Ishikawa (cell line): Measurements from ENCODE around the gene ADGRG6.

Experiments
- CEBPB ChIP-seq: IDR thresholded peaks from 2 replicates; pipeline ENCODE4 v1.6.1; 2012
- CREB1 ChIP-seq: IDR thresholded peaks from 2 replicates; pipeline ENCODE4 v1.6.1; 2012; ENCODE audit warnings: low read depth
- EGR1 ChIP-seq: IDR thresholded peaks from 2 replicates; pipeline ENCODE4 v1.6.1; 2012
- EP300 ChIP-seq: IDR thresholded peaks from 2 replicates; pipeline ENCODE4 v1.6.1; 2012; ENCODE audit warnings: borderline replicate concordance
- FOXM1 ChIP-seq: IDR thresholded peaks from 2 replicates; pipeline ENCODE4 v1.6.1; 2012; ENCODE audit warnings: low read depth, borderline replicate concordance
- NFIC ChIP-seq: IDR thresholded peaks from 2 replicates; pipeline ENCODE4 v1.6.1; 2012
- RAD21 ChIP-seq: IDR thresholded peaks from 2 replicates; pipeline ENCODE4 v1.6.1; 2012; ENCODE audit warnings: low read depth
- TAF1 ChIP-seq: IDR thresholded peaks from 2 replicates; pipeline ENCODE4 v1.6.1; 2012; ENCODE audit warnings: low read depth, mild to moderate bottlenecking
- TCF12 ChIP-seq: IDR thresholded peaks from 2 replicates; pipeline ENCODE4 v1.6.1; 2012; ENCODE audit warnings: low read depth
- TEAD4 ChIP-seq: IDR thresholded peaks from 2 replicates; pipeline ENCODE4 v1.6.1; 2012
- YY1 ChIP-seq: IDR thresholded peaks from 2 replicates; pipeline ENCODE4 v1.6.1; 2012; ENCODE audit warnings: low read depth
- ZBTB7A ChIP-seq: IDR thresholded peaks from 2 replicates; pipeline ENCODE4 v1.6.1; 2012; ENCODE audit warnings: low read depth
- TF ChIP-seq, protein P1 (sequence below): IDR thresholded peaks from 2 replicates; pipeline ENCODE4 v1.6.1; 2012
- TF ChIP-seq, protein P2 (sequence below): IDR thresholded peaks from 2 replicates; pipeline ENCODE4 v1.6.1; 2012
- TF ChIP-seq, protein P3 (sequence below): IDR thresholded peaks from 2 replicates; pipeline ENCODE4 v1.6.1; 2012; ENCODE audit warnings: low read depth, mild to moderate bottlenecking

The ADGRG6 gene

DNA sequence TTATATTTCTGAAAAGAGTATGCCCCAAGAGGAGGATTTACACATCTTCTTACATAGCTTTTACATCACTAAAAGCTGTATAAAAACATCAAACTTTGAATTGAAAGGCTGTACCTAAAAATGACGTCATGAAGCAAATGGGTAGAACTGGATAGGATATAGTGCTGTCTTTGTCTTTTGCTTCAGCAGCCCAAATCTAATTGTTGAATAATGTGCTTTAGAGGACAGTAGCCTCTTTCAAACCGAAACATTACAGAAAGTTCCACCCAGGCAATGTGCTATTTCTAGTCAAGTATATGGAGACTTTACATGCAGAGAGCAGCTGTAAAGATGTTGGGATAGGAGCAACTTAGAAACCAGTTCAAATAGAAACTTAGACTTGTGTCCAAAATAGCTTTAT lies 51.9 kb downstream of the ADGRG6 start:
- no peak for TF ChIP-seq NFIC
- TF ChIP-seq, protein P1, sequence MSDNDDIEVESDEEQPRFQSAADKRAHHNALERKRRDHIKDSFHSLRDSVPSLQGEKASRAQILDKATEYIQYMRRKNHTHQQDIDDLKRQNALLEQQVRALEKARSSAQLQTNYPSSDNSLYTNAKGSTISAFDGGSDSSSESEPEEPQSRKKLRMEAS = no peak
- TF ChIP-seq, protein P2, sequence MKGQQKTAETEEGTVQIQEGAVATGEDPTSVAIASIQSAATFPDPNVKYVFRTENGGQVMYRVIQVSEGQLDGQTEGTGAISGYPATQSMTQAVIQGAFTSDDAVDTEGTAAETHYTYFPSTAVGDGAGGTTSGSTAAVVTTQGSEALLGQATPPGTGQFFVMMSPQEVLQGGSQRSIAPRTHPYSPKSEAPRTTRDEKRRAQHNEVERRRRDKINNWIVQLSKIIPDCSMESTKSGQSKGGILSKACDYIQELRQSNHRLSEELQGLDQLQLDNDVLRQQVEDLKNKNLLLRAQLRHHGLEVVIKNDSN = no peak
- no peak for TF ChIP-seq TAF1
- no peak for TF ChIP-seq FOXM1
- TF ChIP-seq CEBPB = no peak
- TF ChIP-seq, protein P3, sequence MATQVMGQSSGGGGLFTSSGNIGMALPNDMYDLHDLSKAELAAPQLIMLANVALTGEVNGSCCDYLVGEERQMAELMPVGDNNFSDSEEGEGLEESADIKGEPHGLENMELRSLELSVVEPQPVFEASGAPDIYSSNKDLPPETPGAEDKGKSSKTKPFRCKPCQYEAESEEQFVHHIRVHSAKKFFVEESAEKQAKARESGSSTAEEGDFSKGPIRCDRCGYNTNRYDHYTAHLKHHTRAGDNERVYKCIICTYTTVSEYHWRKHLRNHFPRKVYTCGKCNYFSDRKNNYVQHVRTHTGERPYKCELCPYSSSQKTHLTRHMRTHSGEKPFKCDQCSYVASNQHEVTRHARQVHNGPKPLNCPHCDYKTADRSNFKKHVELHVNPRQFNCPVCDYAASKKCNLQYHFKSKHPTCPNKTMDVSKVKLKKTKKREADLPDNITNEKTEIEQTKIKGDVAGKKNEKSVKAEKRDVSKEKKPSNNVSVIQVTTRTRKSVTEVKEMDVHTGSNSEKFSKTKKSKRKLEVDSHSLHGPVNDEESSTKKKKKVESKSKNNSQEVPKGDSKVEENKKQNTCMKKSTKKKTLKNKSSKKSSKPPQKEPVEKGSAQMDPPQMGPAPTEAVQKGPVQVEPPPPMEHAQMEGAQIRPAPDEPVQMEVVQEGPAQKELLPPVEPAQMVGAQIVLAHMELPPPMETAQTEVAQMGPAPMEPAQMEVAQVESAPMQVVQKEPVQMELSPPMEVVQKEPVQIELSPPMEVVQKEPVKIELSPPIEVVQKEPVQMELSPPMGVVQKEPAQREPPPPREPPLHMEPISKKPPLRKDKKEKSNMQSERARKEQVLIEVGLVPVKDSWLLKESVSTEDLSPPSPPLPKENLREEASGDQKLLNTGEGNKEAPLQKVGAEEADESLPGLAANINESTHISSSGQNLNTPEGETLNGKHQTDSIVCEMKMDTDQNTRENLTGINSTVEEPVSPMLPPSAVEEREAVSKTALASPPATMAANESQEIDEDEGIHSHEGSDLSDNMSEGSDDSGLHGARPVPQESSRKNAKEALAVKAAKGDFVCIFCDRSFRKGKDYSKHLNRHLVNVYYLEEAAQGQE = no peak
- no peak for TF ChIP-seq EP300
- TF ChIP-seq CREB1 = no peak
- no peak for TF ChIP-seq TCF12
- TF ChIP-seq RAD21 = no peak
- no peak for TF ChIP-seq TEAD4
- no peak for TF ChIP-seq ZBTB7A
- no peak for TF ChIP-seq YY1

DNA sequence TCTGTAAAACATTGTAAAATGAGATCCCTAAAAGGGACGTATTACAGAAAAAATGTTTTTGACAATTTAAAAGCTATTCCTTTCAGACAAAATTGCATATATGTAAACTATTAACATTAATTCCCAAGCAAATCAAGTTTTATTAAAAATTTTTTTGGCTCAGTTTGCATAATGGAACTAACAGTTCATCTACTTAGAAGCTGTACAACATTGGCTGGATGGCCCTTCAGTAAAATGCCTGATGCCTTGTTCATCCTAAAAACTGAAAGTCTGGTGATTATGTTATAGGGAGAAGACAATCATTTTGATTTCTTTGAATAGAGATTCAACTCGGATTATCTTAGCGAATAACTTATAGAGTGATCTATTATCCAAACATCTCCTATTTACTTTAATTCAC lies 52.8 kb downstream of the ADGRG6 start:
- TF ChIP-seq, protein P1 = no peak
- TF ChIP-seq FOXM1 (no peak), CREB1 (no peak), RAD21 (no peak), TCF12 (no peak), NFIC (no peak), TEAD4 (no peak), ZBTB7A (no peak), CEBPB (no peak), EGR1 (no peak), EP300 (no peak), TAF1 (no peak), YY1 (no peak)
- TF ChIP-seq, protein P3 = no peak
- TF ChIP-seq, protein P2 = no peak

DNA sequence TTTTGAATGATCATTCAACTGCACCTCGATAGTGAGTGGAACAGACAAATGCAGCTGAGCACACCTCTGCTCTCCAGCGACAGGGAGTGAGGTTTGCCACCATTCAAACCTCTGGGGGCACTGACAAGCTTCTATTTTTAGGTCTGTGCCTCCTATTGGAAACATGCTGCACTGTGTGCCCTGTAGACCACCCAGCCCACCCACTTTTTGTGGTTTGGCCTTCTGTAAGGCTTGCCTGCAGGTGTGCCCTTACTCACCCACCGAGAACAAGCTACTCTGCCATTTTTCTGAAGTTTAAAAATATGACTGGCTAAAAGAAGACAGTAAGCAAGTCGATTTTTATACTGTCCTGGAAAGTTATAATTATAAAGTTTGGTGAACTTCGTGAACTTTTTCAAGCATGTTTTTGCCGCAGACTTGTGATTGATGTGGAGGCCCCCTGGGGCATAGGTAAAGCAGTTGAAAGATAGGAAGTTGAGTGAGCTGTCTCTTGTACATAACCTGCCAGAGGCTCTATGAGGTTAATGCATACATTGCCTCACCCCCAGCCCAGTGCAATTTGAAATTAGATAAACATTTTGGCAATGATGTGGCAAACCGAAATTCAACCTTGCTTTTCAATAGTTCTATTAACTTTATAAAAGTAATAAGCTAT lies 53.8 kb downstream of the ADGRG6 start:
- no peak for TF ChIP-seq CREB1
- no peak for TF ChIP-seq TCF12
- no peak for TF ChIP-seq EGR1
- no peak for TF ChIP-seq TEAD4
- TF ChIP-seq CEBPB = no peak
- TF ChIP-seq FOXM1 = no peak
- TF ChIP-seq TAF1 = no peak
- TF ChIP-seq, protein P1 = no peak
- TF ChIP-seq, protein P2 = no peak
- no peak for TF ChIP-seq EP300
- no peak for TF ChIP-seq RAD21
- TF ChIP-seq, protein P3 = no peak
- no peak for TF ChIP-seq NFIC
- no peak for TF ChIP-seq ZBTB7A
- no peak for TF ChIP-seq YY1
